ENCODE measurements around the gene SCFD2. TPM values are rescaled to one million over a fixed set of nuclear protein-coding genes. Genes with fewer than 3 reads are reported as not detected.

The SCFD2 gene
- total and polyA plus RNA-seq, 12 donors, result 2.9 to 15.0 (median 9.7) TPM

GRCh38 chr4:52823702-52824092, 542.2 kb downstream of the SCFD2 start:
- H3K27ac ChIP-seq, result peak overlapping the region in 4 of 10 donors; percentile 77 to 81 (median 80)
- DNase-seq (no peak), ATAC-seq (no peak)
- TF ChIP-seq CTCF (IDR thresholded peaks at IDR 0.05), result no peak
- H3K27me3 ChIP-seq, result no peaks in the 10 kb centered on the region
- H3K36me3 ChIP-seq, result no peaks in the 10 kb centered on the region
- H3K4me3 ChIP-seq, result no peak overlapping the region
- intact Hi-C loops (cut with DNase I), result no loop called here
- no peaks in the 10 kb centered on the region for H3K9me3 ChIP-seq
- peaks cover 0 to 19% (median 7%) of the 10 kb centered on the region in 9 donors for H3K4me1 ChIP-seq
- WGBS, 2 donors, result 76 to 83% methylated on average over 1 of the region's 1 CpG

Other genes starting within 250 kb of the SCFD2 start
- 10 to 100 TPM; 26.9 to 47.0 (median 33.7) TPM for gene FIP1L1, start 11.6 kb upstream of the SCFD2 start, total RNA-seq
- gene FIP1L1, start 11.6 kb upstream of the SCFD2 start, polyA plus RNA-seq, result 10 to 100 TPM; 27.5 to 28.2 TPM
- 10 to 100 TPM in 2 of 10 donors, 1 to 10 TPM in 8; 2.0 to 16.1 (median 4.9) TPM for gene LNX1, start 225.4 kb upstream of the SCFD2 start, total RNA-seq
- gene LNX1, start 225.4 kb upstream of the SCFD2 start, polyA plus RNA-seq, result 1 to 10 TPM; 7.3 to 9.4 TPM

Data from heart right ventricle (tissue), 16 donors.